ENCODE results near the gene PIP4K2C.
"Not testable (repeated sequence)": the region's sequence is repeated elsewhere in the genome, so short reads cannot be mapped to it uniquely, and the experiment has no call there.

Gene PIP4K2C

GRCh38 chr12:57636731-57637130 is 45.7 kb downstream of the PIP4K2C start:
- not testable (repeated sequence) for DNase-seq (ENCODE audit: low read depth)

- DNase-seq (ENCODE audit: low read depth): no peak
Measured at GRCh38 chr12:57637364-57637763, 46.4 kb downstream of the PIP4K2C start.

- no peak for DNase-seq (ENCODE audit: low read depth)
Measured at GRCh38 chr12:57638096-57638495, 47.1 kb downstream of the PIP4K2C start.

DNA sequence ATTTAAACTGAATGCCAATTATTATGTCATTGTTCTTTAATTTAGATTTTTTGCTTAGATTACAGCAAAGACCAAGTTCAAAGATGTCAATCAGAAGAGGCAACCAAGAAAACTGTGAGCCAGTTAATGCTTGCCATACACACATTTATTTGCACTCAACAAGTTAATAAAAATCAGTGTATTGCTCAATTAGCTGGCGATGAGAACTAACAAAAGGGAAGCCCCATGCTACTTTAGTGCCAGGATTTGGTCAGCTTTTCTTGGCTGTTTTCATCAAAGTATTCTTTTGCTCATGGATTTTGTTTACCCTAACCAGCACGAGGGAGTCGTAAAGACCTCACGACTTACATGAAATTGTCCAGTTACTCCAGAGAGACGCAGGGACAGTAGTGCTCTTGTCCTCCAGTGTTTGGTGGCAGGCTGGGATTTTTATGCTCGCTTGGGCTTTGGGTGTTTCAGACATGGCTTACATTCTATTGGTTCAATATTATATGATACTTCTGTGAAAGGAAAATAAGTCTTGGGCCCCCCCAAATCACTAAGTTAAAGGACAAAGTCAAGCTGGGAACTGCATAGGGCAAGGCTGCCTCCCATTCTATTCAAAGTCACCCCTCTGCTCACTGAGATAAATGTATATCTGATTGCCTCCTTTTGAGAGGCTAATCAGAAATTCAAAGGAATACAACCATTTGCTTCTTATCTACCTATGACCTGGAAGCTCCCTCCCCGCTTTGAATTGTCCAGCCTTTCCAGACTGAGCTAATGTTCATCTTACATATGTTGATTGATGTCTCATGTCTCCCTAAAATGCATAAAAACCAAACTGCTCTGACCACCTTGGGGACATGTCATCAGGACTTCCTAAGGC is 49.4 kb downstream of the PIP4K2C start:
- no peak for DNase-seq (ENCODE audit: low read depth)

GRCh38 chr12:57641699-57642442 is 50.9 kb downstream of the PIP4K2C start:
- no peak for DNase-seq (ENCODE audit: low read depth)

DNA sequence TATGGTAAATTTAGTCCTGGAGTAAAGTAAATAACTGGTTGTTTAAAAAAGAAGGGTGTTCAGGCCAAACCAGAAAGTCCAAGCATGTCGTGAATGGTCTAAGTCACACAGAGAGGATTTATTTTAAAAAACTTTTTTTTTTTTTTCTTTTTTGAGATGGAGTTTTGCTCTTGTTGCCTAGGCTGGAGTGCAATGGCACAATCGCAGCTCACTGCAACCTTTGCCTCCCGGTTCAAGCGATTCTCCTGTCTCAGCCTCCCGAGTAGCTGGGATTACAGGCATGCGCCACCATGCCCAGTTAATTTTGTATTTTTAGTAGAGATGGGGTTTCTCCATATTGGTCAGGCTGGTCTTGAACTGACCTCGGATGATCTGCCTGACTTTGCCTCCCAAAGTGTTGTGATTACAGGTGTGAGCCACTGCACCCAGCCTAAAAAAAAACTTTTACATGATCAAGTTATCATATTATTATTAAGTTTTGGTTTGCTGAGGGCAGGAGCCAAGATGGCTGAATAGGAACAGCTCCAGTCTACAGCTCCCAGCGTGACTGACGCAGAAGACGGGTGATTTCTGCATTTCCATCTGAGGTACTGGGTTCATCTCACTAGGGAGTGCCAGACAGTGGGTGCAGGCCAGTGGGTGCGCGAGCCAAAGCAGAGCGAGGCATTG is 55.1 kb downstream of the PIP4K2C start:
- DNase-seq (ENCODE audit: low read depth): not testable (repeated sequence)

DNA sequence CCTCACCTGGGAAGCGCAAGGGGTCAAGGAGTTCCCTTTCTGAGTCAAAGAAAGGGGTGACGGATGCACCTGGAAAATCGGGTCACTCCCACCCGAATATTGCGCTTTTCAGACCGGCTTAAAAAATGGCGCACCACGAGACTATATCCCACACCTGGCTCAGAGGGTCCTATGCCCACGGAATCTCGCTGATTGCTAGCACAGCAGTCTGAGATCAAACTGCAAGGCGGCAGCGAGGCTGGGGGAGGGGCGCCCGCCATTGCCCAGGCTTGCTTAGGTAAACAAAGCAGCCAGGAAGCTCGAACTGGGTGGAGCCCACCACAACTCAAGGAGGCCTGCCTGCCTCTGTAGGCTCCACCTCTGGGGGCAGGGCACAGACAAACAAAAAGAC is 55.7 kb downstream of the PIP4K2C start:
- not testable (repeated sequence) for DNase-seq (ENCODE audit: low read depth)
